HG03039 (cell line): ENCODE measurements around the gene MYH6.
"Not testable (repeated sequence)": the region's sequence is repeated elsewhere in the genome, so short reads cannot be mapped to it uniquely, and the experiment has no call there.

ENCODE experiments used
- ATAC-seq: cut with Tn5 transposase; IDR thresholded peaks from one replicate; pipeline ENCODE4 v1.9.1; 2021; ENCODE audit warnings: mild to moderate bottlenecking, moderate library complexity; ENCODE audit not compliant: unreplicated experiment

The MYH6 gene

DNA sequence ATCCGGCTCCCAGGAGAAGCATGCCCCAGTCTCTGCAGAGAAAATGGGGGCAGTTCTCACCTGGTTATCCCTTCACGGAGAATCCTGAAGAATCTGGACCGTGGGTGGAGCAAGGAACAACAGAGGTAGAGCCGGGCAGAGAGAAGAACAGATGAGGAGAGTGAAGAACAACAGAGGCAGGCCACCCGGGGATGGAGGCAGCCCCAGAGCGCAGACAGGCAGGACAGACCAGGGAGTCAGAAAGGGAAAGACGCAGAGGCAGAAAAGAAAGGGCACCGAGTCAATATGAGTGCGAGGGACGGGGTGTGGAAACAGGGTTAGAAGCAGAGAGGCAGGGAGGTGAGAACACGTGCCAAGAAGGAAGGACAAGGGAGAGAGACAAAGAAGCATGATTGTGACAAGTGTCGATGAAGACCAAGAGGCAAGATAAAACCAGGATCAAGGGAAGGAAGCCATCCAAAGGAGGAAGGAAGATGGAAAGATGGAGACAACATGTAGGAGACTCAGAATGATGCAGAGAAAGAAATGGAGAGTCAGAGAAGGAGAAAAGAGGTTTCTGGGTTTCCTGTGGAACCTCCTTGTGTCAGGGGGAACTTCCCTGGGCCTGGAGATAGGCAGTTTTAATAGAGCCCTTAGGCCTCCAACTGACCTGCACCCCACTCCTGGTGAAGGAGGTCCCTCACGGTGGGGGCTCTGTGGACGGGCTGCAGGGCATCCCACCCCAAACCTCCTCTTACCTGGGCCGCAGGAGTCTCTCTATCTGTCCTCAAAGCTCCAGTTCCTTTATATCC is at the start of gene MYH6:
Gene MYH6 (minus strand): TSS at position 758 of the 791 bp plus-strand sequence. CDS start 1,050 bp downstream, outside the sequence.
- no peak for ATAC-seq

DNA sequence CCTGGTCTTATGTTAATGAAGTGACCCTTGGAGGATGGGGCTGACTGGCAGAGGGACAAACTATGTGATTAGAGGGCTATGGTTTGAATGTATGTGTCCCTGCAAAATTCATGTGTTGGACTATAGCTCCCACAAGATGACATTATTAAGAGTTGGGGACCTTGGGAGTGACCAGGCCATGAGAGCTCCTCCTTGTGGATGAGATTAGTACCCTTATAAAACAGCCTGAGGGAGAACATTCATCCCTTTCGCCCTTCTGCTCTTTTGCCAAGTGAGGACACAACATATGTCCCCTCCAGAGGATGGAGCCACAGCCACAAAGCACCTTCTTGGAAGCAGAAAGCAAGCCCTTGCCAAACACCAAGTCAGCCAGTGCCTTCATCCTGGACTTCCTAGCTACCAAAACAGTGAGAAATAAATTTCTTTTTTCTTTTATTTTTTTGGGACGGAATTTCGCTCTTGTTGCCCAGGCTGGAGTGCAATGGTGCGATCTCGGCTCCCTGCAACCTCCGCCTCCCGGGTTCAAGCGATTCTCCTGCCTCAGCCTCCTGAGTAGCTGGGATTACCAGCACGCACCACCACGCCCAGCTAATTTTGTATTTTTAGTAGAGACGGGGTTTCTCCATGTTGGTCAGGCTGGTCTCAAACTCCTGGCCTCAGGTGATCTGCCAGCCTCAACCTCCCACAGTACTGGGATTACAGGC is 49.0 kb upstream of the MYH6 start:
- ATAC-seq: not testable (repeated sequence)

DNA sequence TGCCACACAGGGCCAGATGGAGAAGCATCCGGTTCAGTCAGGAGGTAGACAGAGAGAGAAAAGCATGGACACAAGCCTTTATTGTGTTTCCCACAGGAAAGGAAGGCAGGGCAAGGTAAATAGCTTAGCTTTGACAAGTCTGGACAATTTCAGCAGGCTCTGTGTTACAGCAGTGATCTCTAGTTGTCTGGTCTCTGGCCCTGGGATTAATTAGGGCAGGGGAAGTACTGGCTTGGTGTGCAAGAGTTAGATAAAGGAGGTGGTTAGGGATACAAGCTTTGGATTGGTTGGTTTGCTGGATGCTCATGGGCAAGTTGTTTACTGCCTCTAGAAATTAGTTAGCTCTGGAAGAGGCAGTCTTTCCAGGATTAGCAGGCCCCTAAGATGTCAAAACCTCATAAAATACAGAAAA is 46.4 kb upstream of the MYH6 start:
- no peak for ATAC-seq

DNA sequence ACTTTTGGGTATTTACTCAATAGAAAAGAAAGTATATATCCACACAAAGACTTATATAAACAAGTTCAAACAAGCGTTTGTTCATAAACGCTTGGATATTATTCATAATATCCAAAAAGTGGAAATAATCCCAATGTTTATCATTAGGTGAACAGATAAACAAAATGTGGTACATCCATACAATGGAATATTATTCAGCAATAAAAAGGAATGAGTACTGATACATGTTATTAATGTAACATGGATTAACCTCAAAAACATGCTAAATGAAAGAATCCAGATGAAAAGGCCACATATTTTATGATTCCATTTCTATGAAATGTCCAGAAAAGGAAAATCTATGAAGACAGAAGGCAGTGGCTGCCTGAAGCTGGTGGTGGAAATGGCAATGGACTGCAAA is 44.2 kb upstream of the MYH6 start:
- ATAC-seq: no peak

DNA sequence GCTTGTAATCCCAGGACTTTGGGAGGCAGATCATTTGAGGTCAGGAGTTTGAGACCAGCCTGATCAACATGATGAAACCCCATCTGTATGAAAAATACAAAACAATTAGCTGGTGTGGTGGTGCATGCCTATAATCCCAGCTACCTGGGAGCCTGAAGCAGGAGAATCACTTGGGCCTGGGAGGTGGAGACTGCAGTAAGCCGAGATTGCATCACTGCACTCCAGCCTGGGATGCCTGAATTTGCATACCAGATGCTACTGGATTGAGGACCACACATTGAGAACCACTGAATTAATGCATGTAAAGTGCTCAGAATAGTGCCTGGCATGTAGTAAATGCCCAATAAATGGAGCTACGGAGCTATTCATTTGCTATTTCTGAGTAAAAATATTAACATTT is 42.3 kb upstream of the MYH6 start:
- ATAC-seq: no peak

DNA sequence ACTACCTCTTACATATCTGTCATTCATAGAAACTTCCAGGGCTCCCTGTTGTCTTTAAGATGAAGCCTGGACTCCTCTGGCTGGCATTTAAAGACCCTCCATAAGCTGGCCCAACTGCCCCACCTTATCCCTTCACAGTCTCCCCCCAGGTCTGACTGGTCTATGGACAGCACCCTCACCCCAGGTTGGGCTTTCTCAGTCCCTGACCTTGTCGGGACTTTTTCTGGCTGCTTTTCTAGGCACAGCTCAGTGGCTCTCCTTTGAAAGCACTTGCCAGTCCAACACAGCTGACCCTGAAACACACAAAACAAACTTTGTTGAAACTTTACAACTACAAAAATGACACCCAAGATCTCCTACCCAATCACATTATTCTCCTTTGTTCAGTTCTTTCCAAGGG is 41.2 kb upstream of the MYH6 start:
- no peak for ATAC-seq

DNA sequence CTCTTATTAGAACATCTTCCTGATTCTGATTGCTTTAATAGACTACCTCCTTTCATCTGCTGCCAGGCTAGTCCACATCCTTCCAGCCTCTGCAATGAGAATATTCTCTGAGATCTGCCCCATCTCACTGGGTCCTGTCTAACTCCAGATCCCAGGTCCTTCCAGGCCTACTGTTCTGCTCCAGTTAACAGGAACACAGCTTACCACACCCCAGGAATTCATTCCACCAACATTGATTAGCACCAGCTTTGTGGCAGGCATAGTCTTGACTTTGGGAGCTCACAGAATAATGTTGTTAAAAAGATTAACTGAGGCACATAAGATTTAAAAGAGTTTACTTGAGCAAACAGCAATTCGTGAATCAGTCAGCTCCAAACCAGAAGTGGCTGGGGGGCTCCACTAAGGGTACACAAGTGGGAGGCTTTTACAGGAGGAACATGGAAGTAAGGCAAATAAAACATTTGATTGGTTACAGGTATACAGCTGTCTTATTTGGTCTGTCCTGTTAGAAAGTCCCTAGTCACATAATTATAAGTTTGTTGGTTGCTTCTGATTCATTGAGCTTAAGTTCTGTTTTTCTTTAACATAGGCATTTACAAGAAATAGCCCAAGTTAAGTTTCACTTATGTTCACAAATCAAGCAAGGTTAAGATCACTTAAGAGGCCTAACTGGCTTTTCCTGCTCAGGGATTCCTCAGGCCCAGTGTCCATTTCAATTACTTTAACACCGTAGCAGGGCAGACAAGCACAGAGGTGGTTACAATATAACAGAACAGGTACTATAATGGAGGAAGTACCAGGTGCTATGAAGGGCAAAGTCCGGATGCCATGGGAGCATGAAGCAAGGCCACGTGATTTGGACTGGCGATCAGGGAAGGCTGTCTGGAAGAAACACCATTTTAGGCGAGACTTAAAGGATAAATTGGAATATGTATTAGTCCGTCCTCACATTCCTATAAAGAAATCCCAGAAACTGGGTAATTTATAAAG is 39.6 kb upstream of the MYH6 start:
- ATAC-seq: no peak

DNA sequence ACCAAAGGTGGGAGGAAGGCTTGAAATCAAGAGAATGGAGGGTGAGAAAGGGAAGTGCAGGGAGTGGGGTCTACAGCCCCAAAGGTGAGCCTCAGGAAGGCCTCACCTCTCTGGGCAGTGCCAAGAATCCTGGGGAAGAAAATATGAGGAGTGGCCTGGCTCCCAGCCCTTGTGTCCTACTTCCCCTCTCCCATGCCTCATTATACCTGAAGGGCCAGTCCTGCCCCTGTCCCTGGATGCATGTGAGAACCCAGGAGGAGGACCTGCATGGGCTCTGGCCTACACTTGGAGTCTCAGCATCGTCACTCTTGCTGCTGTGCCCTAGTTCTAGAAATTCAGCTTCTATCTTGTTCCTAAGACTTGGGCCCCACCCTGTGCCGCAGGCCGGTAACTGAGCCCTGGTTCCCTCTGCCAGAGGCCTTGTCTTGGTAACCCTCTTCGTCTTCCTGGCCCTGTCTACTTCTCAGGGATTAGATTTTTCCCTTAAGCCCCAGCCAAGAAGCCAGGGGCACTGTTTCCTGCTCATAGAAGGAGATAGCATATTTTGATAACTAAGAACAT is 38.3 kb upstream of the MYH6 start:
- no peak for ATAC-seq

DNA sequence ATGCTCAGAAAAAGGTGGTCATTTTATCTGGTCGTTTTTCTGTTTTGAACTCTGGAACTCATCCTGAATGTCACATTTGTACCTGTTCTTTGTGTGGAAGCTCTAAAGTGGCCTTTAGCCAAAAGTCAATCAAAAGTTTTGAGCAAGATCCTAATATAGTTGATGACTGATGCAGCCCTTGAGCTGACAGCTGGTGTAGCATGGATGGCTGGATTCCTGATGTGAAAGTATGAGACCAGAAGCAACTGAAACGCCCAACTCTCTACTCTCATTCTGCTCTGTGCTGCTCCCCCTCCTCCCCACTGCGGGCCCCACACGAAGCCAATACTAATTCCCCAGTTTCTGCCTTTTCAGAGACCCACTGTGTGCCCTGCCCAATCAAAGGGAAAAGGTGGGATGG is 37.7 kb upstream of the MYH6 start:
- ATAC-seq: no peak

DNA sequence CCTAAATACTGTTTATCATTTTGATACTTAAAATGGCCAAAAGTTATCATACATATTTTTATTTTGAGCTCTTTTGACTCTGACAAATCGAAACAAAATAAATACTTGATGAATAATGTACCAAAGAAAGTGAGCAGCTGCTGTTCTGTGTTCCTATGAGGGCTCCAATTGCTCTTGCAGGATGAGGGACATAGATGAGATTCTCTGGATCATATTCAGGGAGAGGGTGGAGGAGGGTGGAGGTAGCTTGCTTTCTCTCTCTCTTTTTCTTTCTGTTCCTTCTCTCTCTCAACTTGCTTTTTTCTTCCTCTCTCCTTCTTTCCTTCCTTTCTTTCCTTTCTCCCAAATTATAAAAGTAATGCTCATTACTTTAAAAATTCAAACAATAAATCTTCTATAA is 36.2 kb upstream of the MYH6 start:
- no peak for ATAC-seq

DNA sequence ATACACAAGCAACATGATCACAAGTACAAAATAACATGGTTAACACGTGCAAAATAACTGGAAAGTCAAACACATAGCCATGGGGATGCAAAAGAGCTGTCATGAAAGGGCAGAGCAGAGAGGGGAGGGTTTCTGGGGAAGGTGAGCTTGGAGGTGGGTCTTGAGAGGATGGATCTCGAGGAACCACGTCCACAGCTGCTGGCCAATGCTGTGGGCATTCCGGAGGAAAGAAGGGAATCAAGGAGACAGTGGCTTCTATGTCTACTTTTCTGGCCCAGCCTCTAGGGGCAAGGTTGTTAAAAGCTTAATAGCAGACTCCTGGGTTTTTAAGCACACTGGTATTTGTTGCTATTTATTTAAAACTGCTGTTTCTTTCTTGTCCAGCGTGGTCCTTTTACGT is 35.8 kb upstream of the MYH6 start:
- ATAC-seq: no peak

DNA sequence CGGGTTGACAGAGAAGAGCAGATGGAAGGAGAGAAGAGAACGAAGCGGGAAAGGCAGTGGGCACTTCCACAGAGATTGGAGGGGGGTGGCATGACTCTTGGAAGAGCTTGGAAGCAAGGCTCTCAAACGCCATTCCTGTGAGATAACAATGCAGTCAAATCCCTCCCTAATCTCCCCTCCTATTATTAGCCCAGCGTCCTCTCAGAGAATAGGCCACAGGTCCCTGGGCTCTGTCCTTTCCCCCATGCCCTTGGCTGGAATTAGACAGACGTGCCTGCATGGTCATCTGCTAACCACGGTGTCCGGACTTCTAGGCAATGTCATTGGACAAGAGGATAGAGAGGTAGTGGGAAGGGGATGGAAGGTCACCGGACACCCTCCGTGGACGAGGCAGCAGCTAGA is 35.3 kb upstream of the MYH6 start:
- no peak for ATAC-seq

DNA sequence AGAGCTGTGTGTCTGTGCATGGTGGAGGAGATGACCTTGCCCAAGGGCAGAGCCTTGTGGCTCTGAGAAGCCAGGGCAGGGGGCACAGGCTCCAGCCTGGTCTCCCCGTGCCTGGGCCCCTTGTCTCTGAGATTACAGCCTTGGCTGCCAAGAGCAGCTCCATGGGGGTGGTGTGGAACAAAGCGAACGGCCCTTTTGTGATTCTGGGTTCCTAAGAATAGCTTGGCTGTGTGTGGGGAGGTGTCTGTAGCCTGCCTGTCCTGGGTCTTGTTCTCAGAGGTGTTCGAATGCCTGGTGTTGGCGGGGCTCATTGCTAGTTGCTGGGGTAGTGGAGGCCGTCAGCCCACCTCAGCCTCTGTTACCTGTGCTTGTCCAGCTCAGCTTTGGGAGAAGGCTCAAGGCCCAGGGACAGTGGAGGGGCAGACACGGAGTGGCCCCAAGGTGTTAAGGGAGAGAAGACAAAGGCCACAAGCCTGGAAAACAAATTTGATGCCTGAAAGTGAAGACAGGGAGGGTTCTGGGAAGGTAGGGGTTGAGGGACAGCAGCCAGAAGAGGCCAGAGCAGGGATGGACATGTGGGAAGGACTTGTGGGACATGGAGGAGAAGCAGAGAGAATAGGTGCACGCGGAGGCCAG is 34.8 kb upstream of the MYH6 start:
- no peak for ATAC-seq

DNA sequence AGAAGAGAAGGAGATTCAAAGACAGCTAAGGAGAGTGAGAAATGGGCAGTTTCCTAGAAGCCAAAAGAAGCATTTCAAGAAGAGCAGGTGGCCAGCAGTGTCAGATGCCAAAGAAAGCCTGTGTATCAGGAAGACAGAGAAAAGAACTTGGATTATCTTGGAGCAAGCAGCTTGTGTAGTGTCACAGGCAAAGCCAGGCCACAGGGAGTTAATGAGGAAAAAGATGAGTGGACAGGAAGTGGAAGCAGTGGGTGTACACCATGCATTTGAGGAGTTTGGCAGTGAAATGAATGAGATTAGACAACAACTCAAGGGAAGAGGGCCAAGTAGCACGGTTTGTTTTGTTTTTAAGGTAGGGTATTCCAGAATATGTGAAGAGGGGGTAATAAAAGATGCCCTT is 33.0 kb upstream of the MYH6 start:
- ATAC-seq: no peak

DNA sequence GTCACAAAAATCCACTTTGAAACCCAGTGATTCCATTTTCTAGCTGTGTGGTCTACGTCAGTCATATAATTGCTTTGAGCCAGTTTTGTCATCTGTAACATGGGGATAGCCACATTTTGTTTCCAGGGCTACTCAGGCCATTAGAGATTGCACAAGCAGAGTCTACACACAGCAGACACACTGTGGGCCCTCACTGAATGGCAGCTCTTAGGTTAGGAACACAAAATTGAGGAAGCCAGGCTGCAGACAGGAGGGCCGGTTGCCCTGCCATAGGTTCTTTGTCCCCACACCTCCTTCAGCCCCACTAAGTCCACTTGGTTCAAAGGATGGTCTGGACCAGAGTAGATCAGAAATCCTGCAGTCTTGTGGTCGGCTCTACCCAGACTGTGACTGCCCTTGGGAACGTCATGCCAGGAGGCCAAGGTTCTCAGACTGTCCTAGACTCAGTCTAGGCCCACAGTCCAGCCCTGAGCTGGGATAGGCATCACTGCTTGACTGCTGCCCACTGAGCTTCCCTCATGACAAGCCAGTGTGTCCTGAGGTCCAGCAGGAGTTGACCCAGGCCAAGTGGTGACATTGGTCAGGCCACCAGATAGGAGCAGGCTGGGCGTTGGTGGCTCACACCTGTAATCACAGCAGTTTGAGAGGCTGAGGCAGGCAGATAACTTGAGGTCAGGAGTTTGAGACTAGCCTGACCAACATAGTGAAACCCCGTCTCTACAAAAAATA is 31.2 kb upstream of the MYH6 start:
- ATAC-seq: no peak

DNA sequence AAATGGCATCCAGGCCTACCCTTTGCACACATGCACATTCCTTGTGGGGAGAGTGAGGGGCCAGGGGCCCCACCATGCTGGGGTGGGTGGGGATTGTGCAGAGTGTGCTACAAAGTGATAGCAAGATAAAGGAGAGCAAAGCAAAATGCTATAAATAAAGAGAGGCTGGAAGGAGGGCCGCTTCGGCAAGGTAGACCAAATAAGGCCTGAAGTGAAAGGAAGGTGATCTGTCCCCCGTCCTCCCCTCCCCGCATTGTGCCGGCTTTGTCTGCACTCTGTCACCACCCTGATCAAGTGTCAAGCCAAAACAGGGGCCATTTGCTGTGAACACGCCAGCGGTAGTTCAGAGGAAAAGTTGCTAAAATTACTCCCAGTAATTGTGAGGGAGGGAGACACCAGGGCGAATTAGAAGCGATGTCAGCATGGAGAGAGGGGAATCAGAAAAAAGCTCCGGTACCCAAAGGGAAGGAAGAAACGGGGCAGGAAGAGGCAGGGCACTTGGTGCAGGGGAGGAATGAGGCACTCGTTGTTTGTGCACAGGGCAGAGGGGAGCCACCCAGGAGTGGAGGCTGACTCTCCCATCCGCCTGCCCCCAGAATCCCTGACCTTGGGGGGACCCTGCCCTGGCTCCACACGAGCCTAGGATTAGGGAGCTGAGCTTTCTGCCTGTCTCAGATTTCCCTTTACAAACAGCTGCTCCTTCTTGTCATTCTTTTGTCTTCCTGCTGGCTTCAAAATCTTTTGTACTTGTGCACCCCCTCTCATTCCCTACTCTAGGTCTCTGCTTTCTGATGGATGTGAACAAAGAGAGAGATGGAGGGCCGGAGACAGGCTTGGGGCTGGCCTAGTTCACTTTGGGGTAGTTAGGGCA is 30.3 kb upstream of the MYH6 start:
- no peak for ATAC-seq

DNA sequence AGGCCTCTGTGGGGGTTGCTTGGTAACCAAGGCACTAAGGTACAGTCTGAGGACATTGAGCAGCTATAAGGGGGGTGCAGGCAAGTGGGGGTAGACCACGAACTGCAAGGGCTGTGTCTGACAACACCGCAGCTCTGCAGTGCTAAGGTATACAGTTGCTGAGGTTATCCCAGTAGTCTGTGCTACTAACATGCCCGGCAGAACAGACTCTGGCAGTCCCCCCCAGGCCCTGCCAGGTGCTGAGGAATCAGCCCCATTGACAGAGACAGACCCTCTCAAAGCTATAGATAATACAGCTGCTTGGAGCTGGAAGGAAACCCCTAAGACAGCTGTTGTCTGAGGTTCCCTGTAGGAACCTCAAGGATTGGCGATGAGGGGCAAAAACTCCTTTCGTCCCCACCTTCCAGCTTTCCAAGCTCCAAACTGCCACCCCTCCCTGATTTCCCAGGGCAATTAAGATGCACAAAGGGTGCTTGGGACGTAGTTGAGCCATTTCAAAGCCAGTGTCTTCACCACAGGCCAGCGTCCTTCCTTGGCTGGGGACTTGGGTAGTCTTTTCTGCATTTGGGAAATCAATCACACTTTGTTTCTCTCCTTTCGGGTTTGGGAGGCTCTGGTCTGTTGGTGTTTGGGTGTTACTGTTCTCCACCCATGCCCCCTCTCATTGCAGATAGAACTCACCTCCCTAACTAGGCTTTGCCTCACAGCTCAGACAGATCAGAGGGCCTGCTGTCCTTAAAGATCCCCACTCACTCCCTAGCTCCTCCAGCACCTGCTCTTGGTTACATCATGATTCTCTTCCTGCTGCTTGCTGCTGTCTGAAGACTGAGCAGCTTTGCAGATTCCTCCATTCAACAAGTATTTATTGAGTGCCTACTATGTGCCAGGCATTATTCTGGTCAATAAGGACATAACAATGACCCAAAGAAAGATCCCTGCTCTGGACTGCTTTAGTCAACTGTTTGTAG is 29.3 kb upstream of the MYH6 start:
- ATAC-seq: no peak
